SK-N-SH treated with all-trans-retinoic acid at 6 μM for 48 hours (cell line): ENCODE measurements around the gene RETNLB.

Experiments used
- ATAC-seq: fragments of 200-7000 bp; cut with Tn5 transposase; 3 replicates; pipeline ENCODE4 v1.9.1; 2020; ENCODE audit warnings: mild to moderate bottlenecking, moderate library complexity
- ARNTL ChIP-seq: fragments of 450-650 bp; formaldehyde crosslinking; IDR thresholded peaks from 2 replicates; pipeline ENCODE4 v1.5.0; 2020; ENCODE audit warnings: low read depth, mild to moderate bottlenecking, moderate library complexity, borderline replicate concordance
- CSDC2 ChIP-seq: fragments of 250-450 bp; sonication (Bioruptor Pico); IDR thresholded peaks from 2 replicates; pipeline ENCODE4 v1.5.0; 2020; ENCODE audit warnings: mild to moderate bottlenecking, moderate library complexity
- ESRRG ChIP-seq: fragments of 250-450 bp; sonication (Bioruptor Pico); IDR thresholded peaks from 2 replicates; pipeline ENCODE4 v1.6.1; 2021; ENCODE audit warnings: mild to moderate bottlenecking
- OSR1 ChIP-seq: fragments of 250-450 bp; sonication (Bioruptor Pico); IDR thresholded peaks from 2 replicates; pipeline ENCODE4 v1.8.0; 2022; ENCODE audit warnings: moderate library complexity, mild to moderate bottlenecking, inconsistent platforms
- PATZ1 ChIP-seq: fragments of 250-450 bp; sonication (Bioruptor Pico); IDR thresholded peaks from 2 replicates; pipeline ENCODE4 v1.8.0; 2020; ENCODE audit warnings: mild to moderate bottlenecking, moderate library complexity, borderline replicate concordance
- PPARA ChIP-seq: fragments of 250-450 bp; sonication (Bioruptor Pico); IDR thresholded peaks from 2 replicates; pipeline ENCODE4 v1.5.0; 2020; ENCODE audit warnings: mild to moderate bottlenecking, borderline replicate concordance
- RARB ChIP-seq: fragments of 250-450 bp; sonication (Bioruptor Pico); IDR thresholded peaks from 2 replicates; pipeline ENCODE4 v1.8.0; 2021; ENCODE audit warnings: mild to moderate bottlenecking, moderate library complexity
- TCF4 ChIP-seq: fragments of 250-450 bp; sonication (Bioruptor Pico); IDR thresholded peaks from 2 replicates; pipeline ENCODE4 v1.8.0; 2021; ENCODE audit warnings: mild to moderate bottlenecking, moderate library complexity, borderline replicate concordance
- TOX ChIP-seq: fragments of 250-450 bp; sonication (Bioruptor Pico); IDR thresholded peaks from 2 replicates; pipeline ENCODE4 v1.8.0; 2021; ENCODE audit warnings: mild to moderate bottlenecking, moderate library complexity, borderline replicate concordance
- TSHZ2 ChIP-seq: fragments of 250-450 bp; sonication (Bioruptor Pico); IDR thresholded peaks from 2 replicates; pipeline ENCODE4 v1.5.0; 2020; ENCODE audit warnings: mild to moderate bottlenecking, moderate library complexity
- ZC3H10 ChIP-seq: fragments of 250-450 bp; sonication (Bioruptor Pico); IDR thresholded peaks from 2 replicates; pipeline ENCODE4 v1.5.1; 2021; ENCODE audit warnings: mild to moderate bottlenecking, moderate library complexity
- ZFP3 ChIP-seq: fragments of 250-450 bp; sonication (Bioruptor Pico); IDR thresholded peaks from 2 replicates; pipeline ENCODE4 v1.5.0; 2020; ENCODE audit warnings: mild to moderate bottlenecking, moderate library complexity
- ZNF565 ChIP-seq: fragments of 450-650 bp; formaldehyde crosslinking; conservative IDR thresholded peaks from 2 replicates; pipeline ENCODE4 v1.5.0; 2020; ENCODE audit warnings: low read depth, mild to moderate bottlenecking, moderate library complexity
- ZNF70 ChIP-seq: fragments of 450-650 bp; formaldehyde crosslinking; IDR thresholded peaks from 2 replicates; pipeline ENCODE4 v1.5.0; 2020; ENCODE audit warnings: mild to moderate bottlenecking, moderate library complexity
- TF ChIP-seq, protein P1 (sequence below): fragments of 250-450 bp; sonication (Bioruptor Pico); IDR thresholded peaks from 2 replicates; pipeline ENCODE4 v1.8.0; 2021; ENCODE audit warnings: low read depth, mild to moderate bottlenecking, moderate library complexity, borderline replicate concordance

Gene RETNLB

GRCh38 chr3:108722724-108723123 is 34.5 kb downstream of the RETNLB start:
- ATAC-seq, result no peak

GRCh38 chr3:108719178-108719806 is 37.9 kb downstream of the RETNLB start:
- TF ChIP-seq, protein P1, sequence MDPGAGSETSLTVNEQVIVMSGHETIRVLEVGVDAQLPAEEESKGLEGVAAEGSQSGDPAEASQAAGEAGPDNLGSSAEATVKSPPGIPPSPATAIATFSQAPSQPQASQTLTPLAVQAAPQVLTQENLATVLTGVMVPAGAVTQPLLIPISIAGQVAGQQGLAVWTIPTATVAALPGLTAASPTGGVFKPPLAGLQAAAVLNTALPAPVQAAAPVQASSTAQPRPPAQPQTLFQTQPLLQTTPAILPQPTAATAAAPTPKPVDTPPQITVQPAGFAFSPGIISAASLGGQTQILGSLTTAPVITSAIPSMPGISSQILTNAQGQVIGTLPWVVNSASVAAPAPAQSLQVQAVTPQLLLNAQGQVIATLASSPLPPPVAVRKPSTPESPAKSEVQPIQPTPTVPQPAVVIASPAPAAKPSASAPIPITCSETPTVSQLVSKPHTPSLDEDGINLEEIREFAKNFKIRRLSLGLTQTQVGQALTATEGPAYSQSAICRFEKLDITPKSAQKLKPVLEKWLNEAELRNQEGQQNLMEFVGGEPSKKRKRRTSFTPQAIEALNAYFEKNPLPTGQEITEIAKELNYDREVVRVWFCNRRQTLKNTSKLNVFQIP, result no peak
- TF ChIP-seq PPARA (CRISPR knock-in tag) (no peak), TSHZ2 (CRISPR knock-in tag) (no peak), RARB (no peak), CSDC2 (CRISPR knock-in tag) (no peak), ZNF565 (CRISPR knock-in tag) (no peak), ARNTL (CRISPR knock-in tag) (no peak), ZFP3 (CRISPR knock-in tag) (no peak), ZNF70 (no peak), TOX (CRISPR knock-in tag) (no peak)
- 0 out of 3 replicates have a peak, but pooled peaks have one; percentile 32 for ATAC-seq

More at GRCh38 chr3:108722724-108723123, 34.5 kb downstream of the RETNLB start:
- TF ChIP-seq PATZ1 (no peak), OSR1 (CRISPR knock-in tag) (no peak)

- no peak for ATAC-seq
Observed at GRCh38 chr3:108718454-108718853, 38.8 kb downstream of the RETNLB start.

More at GRCh38 chr3:108718454-108718853, 38.8 kb downstream of the RETNLB start:
- no peak for TF ChIP-seq TCF4 (CRISPR knock-in tag)
- no peak for TF ChIP-seq ZC3H10 (CRISPR knock-in tag)
- no peak for TF ChIP-seq RARB
- TF ChIP-seq ESRRG (CRISPR knock-in tag), result no peak
- TF ChIP-seq, protein P1, result no peak
- TF ChIP-seq PATZ1, result no peak
- TF ChIP-seq OSR1 (CRISPR knock-in tag), result no peak
